Hematopoietic multipotent progenitor cell treated with erythropoietin and hydrocortisone succinate and interleukin-3 and kit ligand, for 6 days (in vitro differentiated cells): ENCODE measurements around the gene STXBP6.
"Not testable (repeated sequence)": the region's sequence is repeated elsewhere in the genome, so short reads cannot be mapped to it uniquely, and the experiment has no call there.

Source experiments
- DNase-seq: peaks from one replicate; pipeline ENCODE4 v3.0.0-alpha.2; 2015

The STXBP6 gene

DNA sequence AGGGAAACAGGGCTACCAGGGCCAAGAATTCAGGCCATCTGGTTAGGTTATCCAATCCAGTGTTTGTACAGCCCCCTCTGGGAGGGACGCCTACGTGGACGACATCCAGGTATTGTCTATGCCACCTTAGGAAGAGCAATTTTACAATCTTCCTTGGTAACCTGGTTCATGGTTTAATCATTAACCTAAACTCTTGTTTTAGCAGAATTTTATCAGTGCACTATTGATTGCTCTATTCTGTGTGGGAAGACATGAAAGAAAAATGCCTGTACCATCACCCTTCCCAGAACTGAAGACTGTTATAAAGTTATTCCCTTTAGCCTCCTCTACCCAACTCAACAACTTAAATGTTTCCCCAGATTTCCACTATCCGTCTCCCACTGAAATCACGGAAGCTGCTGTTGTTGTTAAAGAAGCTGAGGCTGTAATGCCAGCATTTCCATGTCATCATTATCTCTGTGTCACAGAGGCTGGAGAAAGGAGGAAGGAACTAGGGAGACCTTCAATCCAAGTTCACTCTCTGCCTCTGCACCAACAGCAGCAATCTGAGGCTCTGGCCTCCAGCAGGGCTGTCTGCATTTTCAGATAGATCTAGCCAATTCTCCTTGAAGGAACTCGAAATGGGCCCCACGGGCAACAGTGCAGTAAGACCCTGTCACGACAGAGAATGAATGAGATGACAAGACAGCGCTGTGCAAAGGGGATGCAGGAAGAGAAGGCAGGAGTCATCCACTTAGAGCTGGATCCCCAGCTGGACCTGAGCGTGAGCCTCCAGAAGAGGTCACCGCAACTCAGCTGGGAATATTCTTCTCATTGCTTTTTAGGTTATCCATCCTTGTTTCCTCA is 232.5 kb downstream of the STXBP6 start:
- peak; percentile 43 for DNase-seq

DNA sequence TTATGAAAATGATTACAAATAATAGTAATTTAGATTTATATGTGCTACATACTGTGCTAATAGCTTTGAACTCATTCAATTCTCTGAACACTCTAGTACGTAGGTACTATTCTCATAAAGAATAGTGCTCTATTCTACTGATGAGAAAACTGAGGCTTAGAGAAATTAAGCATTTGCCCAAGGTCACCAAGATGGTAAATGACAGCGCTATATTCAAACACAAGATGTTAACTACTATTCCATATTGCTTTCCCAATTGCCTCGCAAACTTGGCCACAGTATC is 233.1 kb downstream of the STXBP6 start:
- no peak for DNase-seq

DNA sequence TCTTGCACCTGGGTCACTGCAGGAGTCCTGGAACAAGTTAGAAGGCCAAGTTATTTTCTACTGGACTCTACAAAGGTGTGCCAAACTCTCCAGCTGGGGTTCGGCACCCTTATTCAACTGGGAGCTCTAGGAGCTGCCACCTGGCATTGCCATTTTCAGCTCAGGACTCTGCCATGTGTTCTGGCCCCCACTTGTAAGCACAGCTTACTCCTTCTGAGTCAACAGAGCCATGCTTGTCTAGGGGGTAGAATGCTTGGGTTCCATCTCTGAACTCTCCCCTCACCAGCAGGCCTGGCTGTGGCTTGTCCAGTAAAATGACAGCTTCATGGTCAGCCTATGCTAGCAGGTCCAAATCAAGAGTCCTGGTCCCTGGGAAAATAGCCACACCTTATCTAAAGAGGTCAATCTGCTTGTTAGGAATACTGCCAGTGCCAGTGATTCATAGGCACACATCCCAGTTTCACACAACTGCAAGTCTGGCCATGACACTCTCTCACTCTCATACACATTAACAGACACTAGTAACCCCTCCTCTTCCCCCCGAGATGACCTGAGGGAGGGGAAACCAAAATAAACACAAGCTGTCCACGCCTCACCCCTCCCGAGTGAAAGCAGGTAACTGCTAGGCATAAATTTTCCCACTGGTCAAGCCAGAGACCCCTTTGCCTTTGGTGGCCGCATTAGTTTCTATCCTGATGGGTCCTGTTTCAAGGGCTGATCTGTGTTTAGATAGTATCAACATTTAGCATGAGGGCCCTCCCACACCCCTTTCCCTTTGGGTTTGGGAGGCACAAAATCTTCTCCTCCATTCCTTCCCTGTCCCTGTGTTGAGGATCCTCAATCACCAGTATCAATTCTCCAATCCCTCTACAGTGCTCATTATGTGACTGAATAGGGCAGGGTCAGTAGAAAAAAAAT is 233.7 kb downstream of the STXBP6 start:
- DNase-seq, result no peak

DNA sequence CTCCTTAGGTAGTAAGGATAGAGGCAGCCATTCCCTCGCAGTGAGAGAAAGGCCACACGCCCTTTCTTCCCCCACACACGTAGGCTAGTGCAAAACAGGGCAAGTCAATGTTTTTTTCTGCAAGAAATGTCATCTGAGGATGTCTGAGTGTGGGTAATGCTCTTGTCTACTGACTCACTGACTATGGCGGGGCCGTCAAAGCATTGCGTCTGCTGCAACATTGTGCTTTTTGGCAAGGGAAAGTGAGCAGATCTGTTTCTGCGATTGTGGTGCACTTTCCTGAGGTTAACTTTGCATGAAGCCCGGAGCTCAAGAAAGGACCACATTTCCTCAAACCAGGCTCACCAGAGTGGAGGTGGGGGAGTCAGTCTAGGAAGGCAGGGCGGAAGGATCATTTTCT is 234.4 kb downstream of the STXBP6 start:
- DNase-seq, result no peak

DNA sequence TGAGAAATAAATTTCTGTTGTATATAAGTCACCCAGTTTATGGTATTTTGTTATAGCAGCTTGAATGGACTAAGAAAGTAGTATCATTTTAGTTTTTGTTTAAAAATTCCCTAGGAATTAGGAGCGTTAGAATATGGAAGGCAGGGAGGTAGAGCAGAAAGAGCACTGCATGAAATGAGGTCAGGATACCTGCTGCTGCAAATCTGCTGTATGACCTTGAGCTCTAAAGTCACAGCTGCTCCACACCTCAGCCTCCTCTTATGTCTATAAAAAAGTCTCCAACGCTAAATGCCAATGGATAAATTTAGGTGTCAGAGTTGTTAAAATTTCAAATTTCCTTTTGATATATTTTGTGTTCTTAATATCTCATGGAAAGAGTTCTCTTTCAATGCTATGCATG is 235.0 kb downstream of the STXBP6 start:
- DNase-seq, result no peak

DNA sequence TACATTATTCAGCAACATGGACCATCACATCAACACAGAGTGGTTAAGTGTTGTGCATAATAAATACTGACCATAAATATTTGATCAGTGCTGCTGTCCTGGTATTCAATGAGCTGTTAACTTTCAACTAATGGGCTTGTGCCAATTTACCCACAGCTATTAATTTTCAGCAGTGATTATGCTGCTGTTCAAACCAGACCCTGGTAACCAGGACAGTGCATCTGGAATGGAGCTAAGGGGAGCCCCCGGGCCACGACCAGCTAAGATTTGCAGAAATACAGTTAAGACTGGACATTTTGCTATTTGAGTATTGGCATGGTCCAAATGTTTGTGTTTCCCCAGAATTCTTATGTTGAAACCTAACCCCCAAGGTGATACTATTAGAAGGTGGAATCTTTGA is 235.6 kb downstream of the STXBP6 start:
- DNase-seq, result no peak

DNA sequence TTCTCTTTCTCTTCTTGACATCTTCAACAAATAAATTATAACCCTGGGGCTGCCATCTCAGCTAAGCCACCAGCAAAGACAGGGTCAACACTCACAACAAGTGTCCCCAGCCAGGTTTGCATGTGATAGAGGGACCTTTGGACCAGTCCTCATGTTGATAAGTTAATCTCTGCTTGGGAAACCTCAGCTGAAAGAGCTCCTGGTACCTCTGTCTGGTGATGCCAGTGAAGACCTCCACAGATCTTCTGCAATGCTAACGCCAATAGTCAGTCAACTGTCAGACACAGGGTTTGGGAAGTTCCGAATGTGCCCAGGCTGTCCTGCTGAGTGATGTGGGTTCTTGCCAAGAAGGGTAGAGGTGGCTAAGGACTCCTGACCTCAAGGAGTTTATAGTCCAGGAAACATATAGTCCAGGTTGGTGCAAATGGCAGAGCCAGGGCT is 236.1 kb downstream of the STXBP6 start:
- no peak for DNase-seq

DNA sequence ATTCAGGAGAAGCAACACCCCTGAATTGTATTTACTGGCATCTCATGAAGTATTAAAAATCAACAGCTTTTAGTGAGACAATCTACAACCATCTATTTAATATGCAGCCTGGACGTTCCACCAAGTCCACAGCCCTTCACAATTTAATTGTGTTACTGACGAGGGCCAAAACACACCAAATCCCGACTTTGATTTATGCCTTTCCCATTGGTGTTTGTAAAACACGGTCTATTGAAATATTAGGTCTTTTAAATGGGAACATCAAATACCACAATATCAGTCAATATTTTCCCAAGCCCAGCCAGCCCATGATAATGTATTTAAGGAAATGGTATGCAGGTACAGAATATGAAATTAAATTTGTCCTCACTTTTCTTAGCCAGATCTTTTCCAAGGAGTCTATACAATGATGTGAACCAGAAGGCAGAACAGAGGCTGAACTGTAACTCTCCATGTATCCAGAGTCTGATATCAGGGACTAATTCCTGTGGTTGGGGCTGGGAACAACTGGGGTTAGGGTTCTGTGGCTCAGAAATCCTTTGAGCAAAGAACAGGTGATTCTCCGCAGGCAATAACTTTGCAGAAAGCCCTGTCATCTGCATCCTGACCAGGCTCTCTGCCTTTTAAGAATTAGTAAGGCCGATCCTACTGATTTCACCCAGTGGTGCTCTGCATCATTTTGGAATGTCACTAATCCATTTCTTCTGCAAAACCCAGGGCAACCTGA is 236.7 kb downstream of the STXBP6 start:
- DNase-seq, result no peak

DNA sequence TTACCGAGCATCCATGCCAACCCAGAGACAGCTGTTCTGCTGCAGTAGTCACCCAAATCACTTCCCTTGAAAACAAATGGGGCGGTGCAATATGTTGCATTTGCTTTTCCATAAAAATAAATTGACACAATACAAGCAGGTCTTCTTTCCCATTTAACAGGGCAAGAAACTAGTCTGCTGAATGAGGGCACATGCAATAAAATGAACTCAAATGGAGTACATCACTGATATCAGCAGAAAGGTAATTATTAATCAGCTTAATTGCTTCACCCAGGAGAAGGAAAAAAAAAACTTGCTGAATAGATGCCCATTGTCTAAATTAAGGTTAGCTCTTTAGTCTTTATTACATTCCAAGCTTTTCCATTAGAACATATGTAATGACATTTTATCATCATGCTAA is 240.8 kb downstream of the STXBP6 start:
- DNase-seq, result no peak

DNA sequence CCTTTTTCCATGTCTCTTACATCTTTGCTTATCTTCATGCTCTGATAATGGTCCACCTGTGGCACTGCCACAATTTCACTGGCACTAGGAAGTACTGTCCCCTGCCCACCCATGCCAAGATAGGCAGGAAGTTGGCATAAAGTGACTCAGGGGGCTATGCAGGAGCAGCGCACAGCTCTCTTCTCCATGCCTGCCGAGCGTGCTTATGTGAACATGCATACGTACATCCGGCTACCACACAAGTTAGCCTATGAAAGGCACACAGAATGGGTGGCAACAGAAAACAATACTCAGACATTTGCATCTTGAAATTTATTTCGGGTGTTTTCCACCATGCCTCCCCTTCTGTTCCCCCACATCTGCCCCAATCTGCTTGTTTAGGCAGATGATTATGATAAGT is 241.5 kb downstream of the STXBP6 start:
- DNase-seq, result no peak

DNA sequence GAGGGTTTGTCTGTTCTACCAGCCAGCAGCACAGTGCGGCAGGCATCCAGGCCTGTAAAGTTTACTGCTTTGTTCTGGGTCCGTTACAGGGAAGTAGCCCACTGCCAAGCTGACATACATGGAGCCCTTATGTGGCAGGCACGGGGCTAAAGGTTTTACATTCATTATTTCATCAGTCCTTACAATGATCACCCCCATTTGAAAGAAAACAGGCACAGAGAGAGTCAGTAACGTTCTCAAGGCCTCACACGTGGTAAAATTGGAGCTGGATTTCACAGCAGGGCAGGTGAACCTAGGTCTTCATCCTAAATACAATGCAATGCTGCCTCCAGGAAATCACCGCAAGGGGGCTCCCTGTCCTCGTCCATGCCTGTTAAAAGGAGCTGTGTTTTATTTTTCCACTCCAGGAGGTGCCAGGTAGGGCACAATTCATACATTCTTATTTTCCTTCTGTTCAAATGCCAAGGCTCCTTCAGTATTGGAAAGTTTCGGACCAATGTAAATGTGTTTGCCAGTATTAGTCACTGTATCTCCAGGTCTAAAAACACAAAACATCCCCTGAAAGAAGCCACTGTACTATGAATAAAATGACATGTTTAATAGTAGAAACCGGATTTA is 243.8 kb downstream of the STXBP6 start:
- DNase-seq, result peak; percentile 83

DNA sequence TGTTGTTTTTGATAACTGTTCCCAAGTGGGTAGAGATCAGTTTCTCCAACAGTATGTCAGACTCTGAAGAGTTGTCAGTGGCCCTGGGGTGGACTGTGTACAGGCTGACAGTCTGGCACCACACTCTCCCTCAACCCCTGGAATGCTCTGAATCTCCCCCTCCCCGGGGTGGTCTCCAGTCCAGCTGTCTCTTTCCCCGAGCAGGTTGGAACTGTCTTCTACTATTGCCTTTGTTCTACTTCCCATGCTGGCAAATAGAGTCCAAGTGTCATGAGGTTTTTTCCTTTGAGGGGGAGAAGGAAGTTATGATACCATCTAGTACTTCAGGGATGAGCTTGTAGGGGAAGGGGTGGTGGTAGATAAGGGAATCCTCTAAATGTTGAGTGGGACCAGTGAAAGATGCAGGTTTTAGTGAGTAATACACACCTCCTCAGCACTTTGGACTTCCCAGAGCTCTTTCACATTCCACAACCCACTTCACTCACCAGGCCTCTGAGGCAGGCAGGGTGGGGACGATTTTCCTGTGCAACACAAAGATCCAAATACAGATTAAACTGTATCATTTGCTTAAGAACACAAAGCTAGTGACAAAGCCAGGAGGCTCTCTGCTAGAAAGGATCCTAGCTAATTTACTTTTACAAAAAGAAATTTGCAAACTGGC is 245.3 kb downstream of the STXBP6 start:
- DNase-seq, result no peak

DNA sequence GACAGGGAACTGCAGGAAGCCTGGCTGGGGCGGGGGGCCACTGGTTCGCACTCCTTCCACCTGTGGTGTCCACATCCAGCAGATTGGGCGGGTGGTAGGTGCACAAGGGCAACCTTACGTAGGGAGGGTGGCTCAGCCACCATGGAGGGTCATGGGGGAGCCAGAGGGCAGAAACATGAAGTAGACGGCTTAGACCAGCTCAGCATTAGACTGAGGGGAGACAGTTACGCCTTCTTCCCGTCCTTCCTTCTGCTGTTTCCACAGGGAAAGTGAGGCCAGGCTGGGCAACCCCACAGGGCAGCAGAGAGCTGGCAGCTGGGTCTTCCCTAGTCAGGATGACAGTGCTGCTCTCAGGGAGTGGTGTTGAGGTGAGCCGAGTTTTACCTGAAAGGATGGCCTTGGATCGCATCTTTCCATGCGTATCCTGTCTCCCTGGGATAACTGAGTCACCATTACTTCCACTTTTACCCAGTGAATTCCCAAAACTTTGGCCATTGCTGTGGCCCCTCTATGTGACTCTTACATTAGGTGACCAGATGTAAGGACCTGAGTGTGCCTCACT is 245.9 kb downstream of the STXBP6 start:
- DNase-seq, result no peak

DNA sequence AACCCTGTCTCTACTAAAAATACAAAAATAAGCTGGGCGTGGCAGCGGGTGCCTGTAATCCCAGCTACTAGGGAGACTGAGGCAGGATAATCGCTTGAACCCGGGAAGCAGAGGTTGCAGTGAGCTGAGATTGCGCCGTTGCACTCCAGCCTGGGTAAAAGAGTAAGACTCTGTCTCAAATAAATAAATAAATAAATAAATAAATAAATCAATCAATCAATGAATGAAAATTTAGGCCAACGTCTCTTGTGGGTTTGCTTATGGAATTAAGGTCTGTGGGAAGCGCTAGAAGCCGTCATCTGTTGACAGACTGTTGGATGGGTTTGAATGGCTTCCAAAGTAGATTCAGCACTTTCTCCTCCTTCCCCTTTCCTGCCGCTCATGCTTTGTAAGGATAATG is 246.5 kb downstream of the STXBP6 start:
- DNase-seq, result not testable (repeated sequence)

DNA sequence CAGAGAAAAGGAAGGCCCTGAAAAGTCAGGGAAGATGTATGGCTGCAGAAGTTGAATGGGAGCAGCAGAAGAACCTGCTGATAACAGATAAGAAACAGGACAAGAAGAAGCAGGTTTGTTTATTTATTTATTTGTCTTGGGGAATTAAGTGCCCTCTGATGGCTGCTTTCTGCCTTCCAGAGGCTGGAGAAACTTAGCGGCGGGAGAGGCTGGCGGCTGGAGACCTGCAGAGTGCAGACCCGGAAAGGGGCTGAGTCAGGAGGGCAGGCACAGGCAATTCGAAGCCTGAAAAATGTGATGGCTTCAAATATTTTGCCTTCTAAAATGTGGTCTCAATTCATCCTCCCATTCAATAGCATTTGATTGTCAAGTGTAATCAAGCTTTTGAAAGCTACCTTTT is 247.7 kb downstream of the STXBP6 start:
- no peak for DNase-seq

DNA sequence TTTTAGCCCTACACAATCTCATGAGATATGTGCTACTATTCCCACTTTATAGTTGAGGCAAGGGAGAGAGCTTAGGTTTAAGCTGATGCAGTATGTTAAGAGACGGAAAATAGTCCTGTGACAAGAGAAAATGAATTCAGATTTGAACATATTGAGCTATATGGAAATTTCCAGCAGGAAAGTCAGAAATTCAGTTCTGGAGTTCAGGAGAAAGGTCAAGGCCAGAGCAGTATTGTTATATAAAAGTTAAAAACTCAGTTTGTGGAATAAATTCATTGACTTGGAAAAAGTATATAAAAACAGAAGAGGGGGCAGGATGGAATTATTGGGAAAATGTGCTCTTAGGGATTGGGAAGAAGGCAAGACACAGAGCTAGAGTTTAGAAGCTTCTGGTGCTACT is 248.9 kb downstream of the STXBP6 start:
- DNase-seq, result no peak

DNA sequence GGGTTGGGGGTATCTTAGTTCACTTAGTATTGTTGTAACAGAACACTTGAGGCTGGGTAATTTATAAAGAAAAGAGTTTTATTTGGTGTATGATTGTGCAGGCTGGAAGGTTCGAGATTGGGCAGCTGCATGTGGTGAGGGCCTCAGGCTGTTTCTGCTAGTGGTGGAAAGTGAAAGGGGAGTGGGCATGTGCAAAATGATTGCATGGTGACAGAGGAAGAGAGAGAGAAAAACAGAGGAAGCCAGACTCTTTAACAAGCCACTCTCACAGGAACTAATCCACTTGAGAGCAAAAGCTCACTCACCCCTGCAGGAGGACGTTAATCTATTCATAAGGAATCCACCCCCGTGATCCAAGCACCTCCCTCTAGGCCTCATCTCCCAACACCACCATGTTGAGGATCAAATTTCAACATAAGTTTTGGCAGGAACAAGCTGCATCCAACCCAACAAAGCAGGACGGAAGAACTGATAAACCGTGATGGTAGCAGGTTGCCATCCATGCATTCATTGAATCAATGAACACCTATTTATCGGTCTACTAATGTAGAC is 251.0 kb downstream of the STXBP6 start:
- DNase-seq, result no peak

DNA sequence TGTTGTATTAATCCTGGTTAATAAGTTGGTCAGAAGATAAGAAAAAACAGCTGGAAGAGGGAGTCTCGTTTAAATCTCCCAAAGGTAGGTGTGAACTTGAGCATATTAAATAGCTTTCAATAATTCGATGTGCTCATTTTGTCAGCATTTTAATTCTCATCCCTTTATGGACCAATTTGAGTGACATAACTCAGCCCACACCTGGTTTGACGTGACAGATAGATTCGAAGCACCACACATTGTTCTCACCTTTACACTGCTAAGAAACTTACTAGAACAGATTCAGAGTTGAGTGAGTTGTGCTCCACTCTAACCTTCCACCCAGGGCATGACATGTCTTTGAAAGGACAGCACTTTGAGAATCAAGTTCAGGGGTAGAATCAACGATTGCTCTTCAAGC is 254.5 kb downstream of the STXBP6 start:
- no peak for DNase-seq

DNA sequence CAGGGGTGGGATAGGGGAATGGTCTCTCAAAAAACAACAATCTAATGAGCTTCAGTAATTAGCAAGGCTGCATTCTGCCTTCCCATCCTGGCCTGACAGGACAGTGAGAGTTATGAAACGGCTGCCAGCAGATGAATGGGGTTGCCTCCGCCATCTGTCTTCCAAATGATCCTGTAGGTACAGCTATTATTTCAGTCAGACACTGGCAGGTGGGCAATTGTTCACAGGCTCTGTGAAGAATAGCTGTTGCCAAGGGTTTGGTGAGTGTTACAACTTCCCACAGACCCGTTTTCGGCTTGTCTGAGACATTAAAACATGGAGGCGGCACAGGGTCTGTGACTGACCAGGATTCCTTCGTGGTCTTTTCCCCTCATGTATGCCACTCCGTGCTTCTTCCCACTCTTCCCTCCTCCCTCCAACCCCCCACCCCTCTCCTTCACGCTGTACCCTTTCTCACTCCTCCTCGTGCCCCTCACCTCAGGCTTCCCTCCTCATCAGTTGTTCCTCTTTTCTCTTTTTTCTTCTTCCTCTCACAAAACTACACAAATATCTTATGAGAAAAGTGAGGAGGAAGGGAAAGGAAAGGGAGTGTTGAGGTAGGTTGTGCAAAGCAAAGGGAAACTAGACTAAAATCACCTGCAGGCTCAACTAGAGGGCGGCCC is 255.2 kb downstream of the STXBP6 start:
- DNase-seq, result no peak

DNA sequence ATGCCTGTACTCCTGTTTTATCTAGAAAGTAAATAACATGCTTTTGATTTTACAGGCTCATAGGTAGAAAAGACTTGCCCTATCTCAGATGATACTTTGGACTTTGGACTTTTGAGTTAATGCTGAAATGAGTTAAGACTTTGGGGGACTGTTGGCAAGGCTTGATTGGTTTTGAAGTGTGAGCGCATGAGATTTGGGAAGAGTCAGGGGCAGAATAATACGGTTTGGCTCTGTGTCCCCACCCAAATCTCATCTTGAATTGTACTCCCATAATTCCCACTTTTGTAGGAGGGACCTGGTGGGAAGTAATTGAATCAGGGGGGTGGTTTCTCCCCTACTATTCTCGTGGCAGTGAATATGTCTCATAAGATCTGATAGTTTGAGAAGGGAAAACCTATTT is 259.8 kb downstream of the STXBP6 start:
- DNase-seq, result no peak

DNA sequence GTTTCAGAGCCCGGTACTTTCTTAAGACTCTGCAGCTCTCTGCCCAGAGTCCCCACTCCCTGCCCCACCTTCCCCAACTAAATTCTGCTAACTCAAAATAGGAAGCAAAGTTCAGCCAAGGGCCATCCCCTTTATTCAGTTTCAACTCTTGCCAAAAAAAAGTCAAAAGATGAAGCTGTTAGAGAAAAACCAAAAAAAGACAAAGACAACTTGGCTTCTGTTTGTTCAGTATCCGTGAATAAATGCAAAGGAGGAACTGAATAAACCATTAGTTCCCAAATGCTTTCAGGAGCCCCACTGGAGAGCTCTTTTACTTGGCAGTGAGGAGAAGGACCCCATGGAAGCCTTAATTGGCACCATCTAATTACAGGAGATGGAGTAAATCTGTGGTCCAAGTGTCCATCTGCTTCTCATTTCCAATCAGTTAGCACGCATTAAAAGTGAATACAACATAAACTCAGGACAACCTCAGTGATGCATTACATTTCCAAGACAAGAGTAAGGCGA is 260.5 kb downstream of the STXBP6 start:
- no peak for DNase-seq
